GM21723 (cell line): ENCODE measurements around the gene PELI1.
"Not testable (repeated sequence)": the region's sequence is repeated elsewhere in the genome, so short reads cannot be mapped to it uniquely, and the experiment has no call there.

Experiments used
- ATAC-seq: cut with Tn5 transposase; IDR thresholded peaks from one replicate; pipeline ENCODE4 v1.9.1; 2021; ENCODE audit warnings: mild to moderate bottlenecking, moderate library complexity; ENCODE audit not compliant: unreplicated experiment

PELI1 gene

GRCh38 chr2:64092502-64092901 is 51.7 kb downstream of the PELI1 start:
- ATAC-seq: peak; percentile 81

GRCh38 chr2:64090264-64090663 is 54.0 kb downstream of the PELI1 start:
- ATAC-seq: no peak

GRCh38 chr2:64086347-64087082 is 57.7 kb downstream of the PELI1 start:
- ATAC-seq: no peak

GRCh38 chr2:64085936-64086335 is 58.3 kb downstream of the PELI1 start:
- ATAC-seq: no peak

GRCh38 chr2:64081046-64081445 is 63.2 kb downstream of the PELI1 start:
- ATAC-seq: no peak

- no peak for ATAC-seq
Measured at GRCh38 chr2:64080179-64080578, 64.0 kb downstream of the PELI1 start.

GRCh38 chr2:64079688-64080087 is 64.5 kb downstream of the PELI1 start:
- not testable (repeated sequence) for ATAC-seq

GRCh38 chr2:64076828-64077227 is 67.4 kb downstream of the PELI1 start:
- not testable (repeated sequence) for ATAC-seq

- ATAC-seq: not testable (repeated sequence)
Measured at GRCh38 chr2:64074616-64075015, 69.6 kb downstream of the PELI1 start.

- ATAC-seq: no peak
Measured at GRCh38 chr2:64067326-64067725, 76.9 kb downstream of the PELI1 start.

GRCh38 chr2:64065516-64065915 is 78.7 kb downstream of the PELI1 start:
- no peak for ATAC-seq

GRCh38 chr2:64063924-64064331 is 80.3 kb downstream of the PELI1 start:
- ATAC-seq: no peak

GRCh38 chr2:64063454-64063853 is 80.8 kb downstream of the PELI1 start:
- ATAC-seq: no peak

- peak; percentile 66 for ATAC-seq
Measured at GRCh38 chr2:64062840-64063239, 81.4 kb downstream of the PELI1 start.

- no peak for ATAC-seq
Measured at GRCh38 chr2:64059270-64059669, 85.0 kb downstream of the PELI1 start.

- ATAC-seq: no peak
Measured at GRCh38 chr2:64056021-64056420, 88.2 kb downstream of the PELI1 start.

GRCh38 chr2:64054161-64054915 is 89.9 kb downstream of the PELI1 start:
- ATAC-seq: no peak

GRCh38 chr2:64052463-64053241 is 91.6 kb downstream of the PELI1 start:
- no peak for ATAC-seq

GRCh38 chr2:64049633-64050220 is 94.5 kb downstream of the PELI1 start:
- peak; percentile 91 for ATAC-seq

- ATAC-seq: no peak
Measured at GRCh38 chr2:64045938-64046337, 98.3 kb downstream of the PELI1 start.
